GM18502 (cell line): ENCODE data around the gene DOK4.
A peak's percentile ranks its signal among the peaks of the same experiment; 100 is the strongest.

ENCODE experiments used
- ATAC-seq: cut with Tn5 transposase; IDR thresholded peaks from one replicate; pipeline ENCODE4 v1.9.1; 2021; ENCODE audit warnings: mild to moderate bottlenecking; ENCODE audit not compliant: unreplicated experiment, poor library complexity

DOK4 gene

GRCh38 chr16:57522960-57523359, 36.7 kb upstream of the DOK4 start:
- no peak for ATAC-seq

- peak; percentile 50 for ATAC-seq
Observed at GRCh38 chr16:57519796-57520360, 33.6 kb upstream of the DOK4 start.

DNA sequence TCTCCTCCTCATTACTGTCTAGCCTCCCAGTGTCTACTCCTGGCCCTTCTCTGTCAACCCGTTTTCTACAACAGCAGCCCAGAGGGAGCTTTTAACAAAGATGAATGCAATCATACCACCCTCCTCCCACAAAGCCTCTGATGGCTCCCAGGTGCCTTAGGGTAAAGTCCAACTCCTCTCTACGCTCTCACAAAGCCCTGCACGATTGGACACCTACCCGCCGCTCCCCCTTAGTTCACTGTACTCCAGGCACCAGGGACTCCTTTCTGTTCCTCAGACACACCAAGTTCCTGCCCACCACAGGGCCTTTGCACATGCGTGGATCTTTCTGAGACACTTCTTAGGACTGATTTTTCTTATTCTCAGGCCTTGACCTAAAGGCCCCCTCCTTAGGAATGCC, 32.6 kb upstream of the DOK4 start:
- ATAC-seq, result no peak

- no peak for ATAC-seq
Observed at GRCh38 chr16:57518520-57518919, 32.2 kb upstream of the DOK4 start.

DNA sequence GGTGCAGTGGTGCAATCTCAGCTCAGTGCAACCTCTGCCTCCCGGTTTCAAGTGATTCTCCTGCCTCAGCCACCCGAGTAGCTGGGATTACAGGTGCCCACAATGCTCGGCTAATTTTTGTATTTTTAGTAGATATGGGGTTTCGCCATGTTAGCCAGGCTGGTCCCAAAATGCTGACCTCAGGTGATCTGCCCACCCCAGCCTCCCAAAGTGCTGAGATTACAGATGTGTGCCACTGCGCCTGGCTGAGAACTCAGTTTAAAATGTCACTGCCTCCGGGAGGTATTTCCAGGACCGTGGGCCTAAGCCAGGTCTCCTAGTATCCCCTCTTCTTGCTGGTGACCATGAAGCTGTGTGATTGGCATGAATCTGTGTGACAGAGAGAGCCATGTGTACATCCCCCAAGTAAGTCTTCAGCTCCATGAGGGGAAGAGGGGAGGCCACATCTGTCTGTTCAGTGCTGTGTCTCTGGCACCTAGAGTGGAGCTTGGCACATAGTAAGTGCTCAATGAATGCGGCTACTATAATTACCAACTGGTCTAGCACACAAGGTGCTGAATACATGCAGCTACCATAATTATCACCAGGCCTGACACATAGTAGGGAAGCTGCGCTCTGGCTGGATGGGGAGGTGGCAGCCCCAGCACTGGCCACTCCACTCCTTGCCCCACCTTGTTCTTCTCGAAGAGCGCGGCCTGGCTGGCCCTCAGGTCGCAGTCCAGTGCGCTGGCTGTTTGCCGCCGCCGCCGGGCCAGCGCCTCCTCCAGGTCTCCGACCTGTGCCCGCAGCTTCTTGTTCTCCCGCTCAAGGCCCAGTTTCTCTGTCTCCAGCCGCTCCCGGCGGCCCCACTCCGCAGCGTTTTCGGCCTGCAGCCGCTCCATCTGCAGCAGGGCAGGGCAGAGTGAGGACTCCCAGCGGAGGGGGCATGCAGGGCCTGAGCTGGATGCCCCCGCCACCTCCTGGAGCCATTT, 31.4 kb upstream of the DOK4 start:
- no peak for ATAC-seq

- ATAC-seq, result no peak
Observed at GRCh38 chr16:57516773-57517172, 30.5 kb upstream of the DOK4 start.

DNA sequence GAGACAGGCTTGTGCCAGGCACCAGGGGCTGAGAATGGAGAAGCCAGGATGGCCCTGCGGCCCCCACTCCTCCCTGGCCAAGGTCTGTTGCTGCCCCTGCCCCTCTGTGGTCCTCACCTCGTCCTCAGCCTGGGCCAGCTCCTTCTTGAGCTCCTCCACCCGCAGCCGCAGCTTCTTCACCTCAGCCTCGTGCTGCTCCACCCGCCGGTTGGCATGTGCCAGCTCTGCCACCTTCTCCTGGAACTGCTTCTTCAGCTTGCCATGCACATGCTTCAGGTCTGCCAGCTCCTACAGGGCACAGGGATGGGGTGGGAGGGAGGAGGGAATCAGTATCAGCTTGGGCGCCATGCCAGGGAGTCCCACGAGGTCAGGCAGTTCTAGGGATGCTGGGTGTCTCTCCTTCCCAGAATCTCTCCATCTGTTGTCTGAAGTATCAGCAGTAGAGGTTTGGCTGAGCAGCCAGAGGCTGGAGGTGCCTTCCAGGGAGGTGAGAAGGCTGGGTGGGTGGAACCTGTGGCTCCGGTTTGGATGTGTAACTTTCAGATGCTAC, 30.0 kb upstream of the DOK4 start:
- no peak for ATAC-seq

DNA sequence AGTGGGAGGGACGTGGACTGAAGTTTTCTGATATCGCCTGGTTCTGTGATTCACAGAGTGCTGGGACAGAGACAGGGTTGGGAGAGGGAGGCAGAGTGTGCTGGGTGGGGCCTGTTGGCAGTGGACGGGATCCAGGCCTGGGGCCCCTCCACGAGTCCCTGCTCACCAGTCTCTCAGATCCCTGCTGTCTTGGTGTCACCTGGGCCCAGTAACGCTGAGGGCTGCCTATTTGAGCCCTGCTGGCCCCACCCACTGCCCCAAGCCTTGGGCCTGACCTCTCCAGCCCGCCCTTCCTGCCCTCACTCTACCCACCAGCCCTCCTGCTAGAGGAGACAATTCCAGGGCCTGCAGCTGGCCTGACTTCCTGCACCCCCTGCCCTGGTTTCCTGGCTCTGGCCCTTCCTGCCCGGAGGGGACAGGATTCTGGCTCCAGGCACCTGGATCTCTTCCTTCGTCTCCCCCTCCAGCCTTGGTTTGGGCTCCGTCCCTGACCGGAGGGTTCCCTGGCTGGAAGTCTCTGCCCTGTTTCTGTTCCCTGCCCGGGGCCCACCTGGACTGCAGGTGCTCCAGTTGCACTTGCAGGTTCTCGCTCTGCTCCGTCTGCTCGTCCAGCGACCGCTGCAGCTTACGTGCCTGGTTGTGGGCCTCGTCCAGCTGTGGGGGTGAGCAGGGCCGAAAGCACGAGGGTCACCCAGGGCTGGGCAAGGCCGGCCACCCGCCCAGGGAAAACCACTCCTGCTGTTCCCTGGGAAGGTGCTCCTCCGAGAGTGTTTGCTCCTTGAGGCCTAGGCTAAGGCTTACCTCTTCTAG, 28.7 kb upstream of the DOK4 start:
- no peak for ATAC-seq

DNA sequence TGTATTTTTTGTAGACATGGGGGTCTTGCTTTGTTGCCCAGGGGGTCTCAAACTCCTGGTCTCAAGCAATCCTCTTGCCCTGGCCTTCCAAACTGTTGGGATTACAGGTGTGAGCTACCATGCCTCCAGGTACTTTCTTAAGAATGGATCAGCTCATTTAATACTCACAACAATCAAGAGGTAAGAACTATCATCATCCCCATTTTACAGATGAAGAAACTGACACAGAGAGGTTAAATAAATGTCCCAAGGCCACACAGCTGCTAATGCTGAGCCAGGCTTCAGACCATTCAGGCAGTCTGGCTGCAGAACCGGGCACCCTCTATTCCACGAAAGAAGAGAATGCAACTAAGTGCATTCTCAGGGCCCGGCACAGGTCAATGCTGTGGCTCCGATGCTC, 28.1 kb upstream of the DOK4 start:
- no peak for ATAC-seq

GRCh38 chr16:57513371-57514102, 27.2 kb upstream of the DOK4 start:
- no peak for ATAC-seq

- no peak for ATAC-seq
Observed at GRCh38 chr16:57512296-57513001, 26.2 kb upstream of the DOK4 start.

- ATAC-seq, result no peak
Observed at GRCh38 chr16:57510016-57510871, 24.0 kb upstream of the DOK4 start.

GRCh38 chr16:57509231-57509923, 23.1 kb upstream of the DOK4 start:
- no peak for ATAC-seq

DNA sequence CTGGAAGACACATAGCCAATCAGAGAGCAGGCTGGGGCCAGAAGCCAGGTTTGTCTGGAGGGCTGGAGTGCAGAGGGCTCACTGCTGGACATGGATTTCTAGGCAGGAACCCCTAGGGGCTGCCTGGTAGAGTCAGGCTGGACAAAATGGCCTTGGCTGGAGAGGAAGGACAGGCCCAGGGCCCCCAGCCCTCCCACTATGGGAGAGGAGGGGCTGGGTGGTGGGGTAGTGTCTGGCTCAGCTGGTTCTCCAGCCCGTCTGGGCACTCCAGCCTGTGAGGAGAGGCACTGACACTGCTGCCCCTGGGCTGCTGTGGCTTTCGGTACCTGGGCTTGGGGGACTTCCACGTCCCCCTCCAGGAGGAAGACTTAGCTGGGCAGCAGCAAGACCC, 21.7 kb upstream of the DOK4 start:
- no peak for ATAC-seq

DNA sequence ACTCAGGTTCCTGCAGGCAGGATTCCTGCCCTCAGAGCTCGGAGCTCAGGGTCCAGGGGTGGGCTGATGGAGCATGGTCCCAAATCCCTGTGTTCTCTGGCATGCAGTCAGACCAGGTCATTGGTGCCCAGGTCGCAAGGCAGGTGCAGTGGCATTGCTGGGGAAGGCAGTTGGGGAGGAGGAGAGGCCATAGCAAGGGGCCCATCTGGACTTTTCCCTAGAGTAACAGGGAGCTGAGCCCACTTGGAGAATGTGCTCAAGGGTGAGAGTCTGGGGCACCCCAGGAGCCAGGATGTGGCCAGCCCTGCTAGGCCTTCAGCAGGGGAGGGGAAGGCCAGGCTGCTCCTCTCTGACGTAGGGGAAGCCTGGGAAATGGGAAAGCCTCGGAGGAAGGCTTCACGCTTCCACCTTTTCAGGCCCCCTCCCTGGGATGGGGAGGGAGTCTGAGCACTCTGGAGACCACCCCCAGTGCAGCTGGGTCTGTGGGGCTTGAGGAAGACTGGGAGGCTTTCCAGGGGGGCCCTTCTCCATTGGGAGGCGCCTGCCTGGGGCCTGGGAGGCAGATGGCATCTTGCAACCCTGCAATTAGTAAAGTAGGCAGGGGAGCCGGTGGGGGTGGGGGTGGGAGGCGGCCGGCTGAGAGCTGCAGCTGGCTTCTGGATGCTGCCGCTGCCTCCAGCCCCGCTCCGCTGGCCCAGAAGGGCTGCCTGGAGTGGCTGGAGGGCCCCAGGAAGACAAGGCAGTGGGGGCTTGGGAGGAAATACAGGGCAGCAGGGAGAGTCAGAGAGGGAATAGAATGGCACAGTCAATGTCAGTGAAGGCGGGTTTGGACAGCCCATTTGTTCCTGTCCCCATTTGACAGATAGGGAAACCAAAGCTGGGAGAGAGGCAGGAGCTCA, 21.1 kb upstream of the DOK4 start:
- ATAC-seq, result no peak

- ATAC-seq, result no peak
Observed at GRCh38 chr16:57505169-57505568, 18.9 kb upstream of the DOK4 start.

DNA sequence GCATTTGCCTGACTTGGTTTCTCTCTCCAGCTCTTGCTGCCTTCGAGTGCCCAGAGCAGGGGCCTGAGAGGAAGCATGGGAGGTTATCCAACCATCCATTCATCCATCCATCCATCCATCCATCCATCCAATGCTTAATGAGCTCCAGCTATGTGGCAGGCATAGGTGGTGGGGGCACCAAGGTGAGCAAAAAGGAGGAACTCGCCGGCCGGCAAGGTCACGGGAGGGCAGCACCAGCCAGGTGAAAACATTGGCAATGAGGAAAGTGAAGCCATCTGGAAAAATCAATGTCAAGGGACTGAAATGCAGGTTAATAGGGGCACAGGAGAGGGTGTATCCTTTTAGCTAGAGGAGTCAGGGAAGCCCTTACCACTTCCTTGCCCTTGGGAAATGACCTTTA, 18.2 kb upstream of the DOK4 start:
- no peak for ATAC-seq
